OCI-LY3 (cell line): Measurements from ENCODE around the gene NFATC4.

Experiments
- EZH2phosphoT487 ChIP-seq: fragments of 200-600 bp; shearing (Covaris generic); IDR thresholded peaks from 2 replicates; pipeline ENCODE4 v1.6.1; 2018; ENCODE audit warnings: antibody characterized with exemption, mixed run types, low read depth
- TF ChIP-seq, protein P1 (sequence below): fragments of 200-600, 300-600 bp; sonication (generic); IDR thresholded peaks from 2 replicates; pipeline ENCODE4 v1.5.1; 2014; ENCODE audit warnings: antibody characterized with exemption, low read length, low read depth

GRCh38 chr14:24384169-24384568, 16.2 kb downstream of the NFATC4 start:
- TF ChIP-seq, protein P1, sequence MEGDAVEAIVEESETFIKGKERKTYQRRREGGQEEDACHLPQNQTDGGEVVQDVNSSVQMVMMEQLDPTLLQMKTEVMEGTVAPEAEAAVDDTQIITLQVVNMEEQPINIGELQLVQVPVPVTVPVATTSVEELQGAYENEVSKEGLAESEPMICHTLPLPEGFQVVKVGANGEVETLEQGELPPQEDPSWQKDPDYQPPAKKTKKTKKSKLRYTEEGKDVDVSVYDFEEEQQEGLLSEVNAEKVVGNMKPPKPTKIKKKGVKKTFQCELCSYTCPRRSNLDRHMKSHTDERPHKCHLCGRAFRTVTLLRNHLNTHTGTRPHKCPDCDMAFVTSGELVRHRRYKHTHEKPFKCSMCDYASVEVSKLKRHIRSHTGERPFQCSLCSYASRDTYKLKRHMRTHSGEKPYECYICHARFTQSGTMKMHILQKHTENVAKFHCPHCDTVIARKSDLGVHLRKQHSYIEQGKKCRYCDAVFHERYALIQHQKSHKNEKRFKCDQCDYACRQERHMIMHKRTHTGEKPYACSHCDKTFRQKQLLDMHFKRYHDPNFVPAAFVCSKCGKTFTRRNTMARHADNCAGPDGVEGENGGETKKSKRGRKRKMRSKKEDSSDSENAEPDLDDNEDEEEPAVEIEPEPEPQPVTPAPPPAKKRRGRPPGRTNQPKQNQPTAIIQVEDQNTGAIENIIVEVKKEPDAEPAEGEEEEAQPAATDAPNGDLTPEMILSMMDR, result no peak
- no peak for TF ChIP-seq EZH2phosphoT487
